Right hindlimb (tissue), 1 donor: ENCODE results near the gene PRCD.
"Not testable (repeated sequence)": the region's sequence is repeated elsewhere in the genome, so short reads cannot be mapped to it uniquely, and the experiment has no call there.

ENCODE experiments used
- DNase-seq: peaks from one replicate; pipeline ENCODE4 v3.0.0-alpha.2; 2018

Gene PRCD

DNA sequence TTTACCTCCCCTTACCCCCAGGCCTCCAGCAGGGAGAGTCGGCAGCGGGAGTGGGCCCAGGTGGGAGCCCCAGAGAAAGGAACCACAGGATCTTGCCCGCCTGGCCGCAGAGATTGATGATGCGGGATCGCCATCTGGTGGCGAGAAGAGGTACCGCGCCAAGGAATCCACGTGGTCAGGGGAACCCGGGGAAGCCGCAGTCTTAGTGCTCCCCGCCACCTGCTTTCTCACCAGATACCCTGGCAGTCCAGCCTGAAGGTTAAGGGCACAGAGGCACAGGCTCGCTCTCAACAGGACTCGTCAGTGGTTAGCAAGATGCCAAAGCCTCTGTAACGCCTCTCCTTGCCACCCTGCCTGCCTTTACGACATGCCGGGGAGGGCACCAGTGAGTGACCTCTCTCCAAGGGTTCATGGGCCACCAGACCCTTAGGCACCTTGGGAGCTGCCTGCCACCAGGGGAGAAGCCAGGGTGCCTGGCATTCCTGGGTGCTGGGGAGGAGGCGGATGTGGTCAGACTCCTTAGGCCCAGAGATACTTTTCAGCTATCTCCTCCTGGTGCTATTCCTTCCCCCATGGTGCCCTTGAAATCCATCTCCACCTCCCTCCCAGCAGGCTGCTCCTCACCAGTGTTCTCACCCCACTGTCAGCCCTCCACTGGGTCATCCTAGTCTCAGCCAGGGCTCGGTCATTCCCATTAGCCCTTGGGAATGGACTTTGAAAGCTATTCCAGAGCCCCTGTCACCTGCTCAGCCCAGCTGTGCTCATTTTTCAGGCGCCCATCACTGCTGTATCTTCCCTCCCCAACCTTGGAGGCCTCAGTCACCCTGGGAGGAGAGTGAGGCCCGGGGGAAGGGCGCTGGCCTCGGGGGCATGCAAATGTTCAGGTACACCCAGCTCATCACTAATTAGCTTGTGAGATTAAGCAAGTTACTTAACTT, 33.2 kb upstream of the PRCD start:
- DNase-seq, result peak; percentile 87

DNA sequence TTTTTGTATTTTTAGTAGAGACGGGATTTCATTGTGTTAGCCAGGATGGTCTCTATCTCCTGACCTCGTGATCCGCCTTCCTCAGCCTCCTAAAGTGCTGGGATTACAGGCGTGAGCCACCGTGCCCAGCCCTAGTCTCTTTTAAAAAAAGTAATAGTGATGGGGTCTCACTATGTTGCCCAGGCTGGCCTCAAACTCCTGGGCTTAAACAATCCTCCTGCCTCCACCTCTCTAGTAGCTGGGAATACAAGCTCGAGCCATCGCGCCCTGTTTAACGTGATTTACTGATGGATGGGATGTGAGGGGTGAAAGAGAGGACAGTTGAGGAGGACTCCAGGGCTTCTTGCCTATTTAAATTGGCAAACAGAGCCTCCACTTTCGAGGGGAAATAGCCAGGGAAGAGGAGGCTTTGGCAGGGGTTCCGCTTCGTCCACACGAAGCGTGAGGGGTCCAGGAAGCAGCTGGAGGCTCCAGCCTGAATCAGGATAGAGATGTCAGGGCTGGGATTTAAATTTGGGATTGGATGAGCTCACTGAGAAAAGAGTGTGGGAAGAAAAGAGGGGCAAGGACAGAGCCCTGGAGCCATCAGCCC, 31.3 kb upstream of the PRCD start:
- peak; percentile 54 for DNase-seq

DNA sequence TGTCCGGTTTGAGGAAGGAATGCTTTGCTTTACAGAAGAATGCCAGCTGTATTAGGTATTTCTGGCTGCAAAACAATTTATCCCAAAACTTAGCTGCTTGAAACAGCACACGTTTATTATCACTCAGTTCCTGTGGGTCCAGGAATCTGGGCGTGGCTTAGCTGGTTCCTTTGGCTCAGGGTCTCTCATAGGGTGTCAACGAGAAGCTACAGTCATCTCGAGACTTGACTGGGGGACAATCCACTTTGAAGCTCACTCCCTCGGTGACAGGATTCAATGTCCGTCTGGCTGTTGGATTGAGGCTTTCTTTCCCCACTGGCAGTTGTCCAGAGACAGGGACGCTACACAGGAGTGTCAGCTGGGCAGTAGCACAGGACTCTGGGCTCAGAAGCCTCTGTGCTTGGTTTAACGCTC, 29.0 kb upstream of the PRCD start:
- no peak for DNase-seq

DNA sequence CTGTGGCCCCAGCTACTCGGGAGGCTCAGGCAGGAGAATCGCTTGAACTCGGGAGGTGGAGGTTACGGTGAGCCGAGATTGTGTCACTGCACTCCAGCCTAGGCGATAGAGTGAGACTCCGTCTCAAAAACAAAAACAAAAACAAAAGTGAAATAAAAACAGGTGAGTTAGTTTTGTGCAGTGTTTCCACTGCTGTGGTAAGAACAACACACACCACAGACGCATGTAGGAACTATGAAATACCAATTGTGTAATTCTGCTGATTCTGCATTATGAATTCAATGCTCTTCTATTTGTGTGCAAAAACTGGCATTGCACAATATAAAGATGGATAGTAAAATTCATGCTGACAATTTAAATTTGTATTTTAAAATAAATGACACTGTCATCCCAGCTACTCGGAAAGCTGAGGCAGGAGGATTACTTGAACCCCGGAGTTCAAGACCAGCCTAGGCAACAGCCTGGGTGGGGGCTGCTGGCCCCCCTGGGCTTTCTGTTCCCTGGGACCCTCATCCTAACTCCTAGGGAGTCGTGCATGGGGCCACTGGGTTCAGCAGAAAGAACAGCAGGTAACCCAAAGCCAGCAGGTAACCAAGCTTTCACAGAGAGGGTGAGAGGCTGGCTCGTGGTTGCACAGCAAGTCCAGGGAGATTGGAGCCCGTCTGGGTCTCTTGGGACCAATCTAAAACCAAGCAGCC, 28.0 kb upstream of the PRCD start:
- DNase-seq, result no peak

DNA sequence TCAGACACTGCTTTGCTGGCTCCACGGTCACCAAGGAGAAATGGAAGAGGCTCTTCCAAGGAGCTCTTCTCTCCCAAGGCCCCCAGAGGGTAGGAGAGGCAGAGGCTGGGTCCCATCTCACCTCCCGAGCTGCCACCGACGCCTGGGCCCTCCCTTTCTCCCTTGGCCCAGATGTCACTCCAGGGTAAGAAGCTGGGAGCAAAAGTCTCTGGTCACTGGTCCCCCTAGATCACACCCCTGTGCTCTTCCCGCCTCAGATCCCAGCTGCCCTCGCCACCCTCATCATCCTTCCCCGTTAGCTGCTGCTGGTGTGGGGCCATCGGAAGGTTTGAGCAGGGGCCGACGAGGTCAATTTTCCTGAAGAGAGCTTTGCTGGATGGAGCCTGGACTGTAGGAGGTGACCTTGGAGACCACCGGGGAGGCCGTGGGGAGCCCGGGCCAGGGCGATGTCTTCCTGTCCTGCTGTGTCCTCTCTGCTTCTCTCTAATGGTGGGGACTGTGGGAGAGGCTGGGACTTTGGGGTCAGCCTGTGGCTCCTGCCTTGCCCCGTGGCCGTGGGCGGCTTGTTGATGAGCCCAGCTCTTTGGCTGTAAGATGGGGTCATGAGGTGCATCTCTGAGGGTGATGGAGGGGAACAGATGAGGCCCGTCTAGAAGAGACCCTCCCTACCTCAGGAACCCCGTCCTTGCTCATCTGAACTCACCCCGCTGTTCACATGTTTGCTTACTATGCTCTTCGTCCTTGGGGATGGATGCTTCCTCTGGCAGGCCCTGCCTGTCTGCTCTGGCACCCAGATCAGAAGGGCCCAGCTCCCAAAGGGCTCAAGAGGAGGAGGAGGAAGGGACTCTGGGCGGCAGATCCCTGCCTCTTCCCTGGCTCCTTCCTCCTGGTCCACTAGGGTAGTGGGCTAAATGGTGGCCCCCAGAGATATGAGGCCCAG, 27.2 kb upstream of the PRCD start:
- DNase-seq, result no peak

DNA sequence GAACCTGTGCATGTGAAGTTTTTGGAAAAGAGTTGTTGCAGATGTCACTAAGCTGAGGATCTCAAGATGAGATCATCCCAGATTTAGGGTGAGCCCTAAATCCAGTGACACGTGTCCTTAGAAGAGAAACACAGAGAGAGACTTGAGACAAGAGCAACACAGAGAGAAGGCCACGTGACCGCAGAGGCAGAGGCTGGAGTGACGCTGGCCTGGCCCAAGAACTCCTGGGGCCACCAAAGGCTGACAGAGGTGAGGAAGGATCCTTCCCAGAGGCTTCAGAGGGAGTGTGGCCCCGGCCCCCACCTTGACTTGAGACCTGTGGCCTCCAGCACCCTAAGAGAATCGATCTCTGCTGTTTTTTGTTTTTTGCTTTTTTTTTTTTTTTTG, 26.5 kb upstream of the PRCD start:
- DNase-seq, result no peak

DNA sequence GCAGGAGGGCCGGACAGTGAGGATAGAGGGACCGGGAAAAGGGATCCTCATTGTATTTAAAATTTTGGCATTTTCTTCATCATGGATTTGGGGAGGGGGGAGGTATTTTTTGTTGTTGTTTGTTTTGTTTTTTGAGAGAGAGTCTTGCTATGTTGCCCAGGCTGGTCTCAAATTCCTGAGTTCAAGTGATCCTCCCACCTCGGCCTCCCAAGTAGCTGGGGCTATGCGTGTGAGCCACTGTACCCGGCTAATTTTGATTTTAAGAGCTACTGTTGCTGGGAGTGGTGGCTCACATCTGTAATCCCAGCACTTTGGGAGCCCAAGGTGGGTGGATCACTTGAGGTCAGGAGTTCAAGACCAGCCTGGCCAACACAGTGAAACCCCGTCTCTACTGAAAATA, 25.5 kb upstream of the PRCD start:
- DNase-seq, result not testable (repeated sequence)

DNA sequence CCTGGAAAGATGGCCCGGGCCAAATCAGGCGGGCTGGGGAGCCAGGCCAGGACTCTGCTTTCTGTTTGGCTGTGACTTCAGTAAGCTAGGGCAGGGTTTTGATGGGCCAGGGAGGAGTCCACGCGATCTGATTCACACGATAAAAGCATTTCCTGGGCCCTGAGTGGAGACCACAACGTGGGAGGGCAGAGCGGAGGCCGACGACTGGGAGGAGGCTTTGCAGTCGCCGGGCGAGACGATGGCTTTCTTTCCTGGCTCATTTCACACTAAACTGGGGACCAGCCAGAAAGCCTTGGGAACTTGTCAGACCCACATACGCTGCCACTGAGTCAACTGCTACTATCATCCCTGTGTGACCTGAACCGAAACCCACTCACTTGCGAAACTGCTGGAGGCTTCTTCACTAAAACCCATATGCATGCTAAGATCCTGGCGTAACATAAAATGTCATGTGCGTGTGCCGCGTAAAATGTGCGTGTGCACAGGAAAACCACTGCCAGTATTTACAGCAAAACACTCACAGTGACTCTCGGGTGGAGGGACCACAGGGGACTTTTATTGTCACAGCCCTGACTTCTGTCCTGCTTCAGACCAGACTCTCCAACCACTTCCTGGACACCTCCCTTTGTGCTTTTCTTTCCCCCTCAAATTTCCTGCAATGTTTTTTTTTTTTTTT, 24.4 kb upstream of the PRCD start:
- DNase-seq, result peak; percentile 72

DNA sequence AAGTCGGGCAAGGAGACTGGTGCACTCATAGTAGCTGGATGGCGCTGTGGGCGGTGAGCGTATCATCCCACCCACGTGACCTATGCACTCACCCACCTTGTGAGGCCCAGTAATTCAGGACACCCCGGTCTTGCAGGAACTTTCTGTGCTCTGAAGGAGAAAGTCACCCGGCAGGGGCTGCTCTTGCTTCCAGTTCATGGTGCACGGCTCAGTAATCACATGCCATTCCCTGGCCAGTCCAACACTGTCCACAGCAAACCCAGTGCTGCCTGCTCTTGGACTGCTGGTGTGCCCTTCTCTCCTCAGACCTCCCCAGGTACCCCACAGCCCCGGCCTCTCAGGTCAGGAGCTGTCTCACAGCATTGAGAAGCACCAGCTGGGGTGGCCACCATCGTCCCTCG, 22.2 kb upstream of the PRCD start:
- DNase-seq, result no peak

DNA sequence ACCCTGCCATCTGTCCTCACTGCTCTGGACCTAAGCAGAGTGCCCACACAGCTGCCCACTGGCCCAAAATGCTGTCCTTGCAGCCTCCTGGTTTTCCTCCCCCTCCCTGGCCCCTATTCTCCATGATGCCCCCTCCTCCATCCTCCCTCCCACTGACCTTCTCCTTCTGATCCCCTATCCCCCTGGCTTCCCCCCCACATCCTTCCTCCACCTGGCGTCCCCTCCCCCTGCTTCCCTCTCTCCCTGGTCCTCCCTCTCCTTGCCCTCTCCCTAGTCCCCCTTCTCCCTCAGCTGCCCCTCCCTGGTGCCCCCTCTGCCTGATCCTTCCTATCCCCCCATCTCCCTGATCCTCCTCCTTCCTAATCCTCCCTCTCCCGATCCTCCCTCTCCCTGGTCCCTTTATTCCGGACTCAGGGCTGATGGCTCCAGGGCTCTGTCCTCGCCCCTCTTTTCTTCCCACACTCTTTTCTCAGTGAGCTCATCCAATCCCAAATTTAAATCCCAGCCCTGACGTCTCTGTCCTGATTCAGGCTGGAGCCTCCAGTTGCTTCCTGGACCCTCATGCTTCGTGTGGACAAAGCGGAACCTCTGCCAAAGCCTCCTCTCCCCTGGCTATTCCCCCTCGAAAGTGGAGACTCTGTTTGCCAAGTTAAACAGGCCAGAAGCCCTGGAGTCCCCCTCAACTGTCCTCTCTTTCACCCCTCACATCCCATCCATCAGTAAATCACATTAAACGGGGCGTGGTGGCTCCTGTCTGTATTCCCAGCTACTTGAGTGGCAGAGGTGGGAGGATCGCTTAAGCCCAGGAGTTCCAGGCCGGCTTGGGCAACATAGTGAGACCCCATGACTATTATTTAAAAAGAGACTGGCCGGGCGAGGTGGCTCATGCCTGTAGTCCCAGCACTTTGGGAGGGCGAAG, 20.5 kb upstream of the PRCD start:
- peak; percentile 84 for DNase-seq

DNA sequence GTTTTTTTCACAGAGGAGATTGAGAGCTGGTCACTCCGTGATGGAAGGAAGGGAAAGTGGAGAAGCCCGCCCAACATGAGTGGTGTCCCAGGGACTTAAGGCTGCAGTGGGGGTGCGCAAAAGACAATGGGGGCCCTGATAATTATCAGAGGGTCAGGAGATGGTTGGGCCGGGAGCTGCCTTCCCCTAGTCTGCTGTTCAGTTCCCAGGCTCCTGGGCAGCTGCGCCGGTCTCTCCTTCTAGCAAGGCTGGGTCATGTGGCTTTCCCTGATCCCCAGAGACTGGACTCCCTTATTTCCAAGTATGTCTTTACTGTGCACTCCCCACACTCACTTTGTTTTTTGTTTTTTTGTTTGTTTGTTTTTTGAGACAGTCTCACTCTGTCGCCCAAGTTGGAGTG, 18.6 kb upstream of the PRCD start:
- DNase-seq, result no peak

DNA sequence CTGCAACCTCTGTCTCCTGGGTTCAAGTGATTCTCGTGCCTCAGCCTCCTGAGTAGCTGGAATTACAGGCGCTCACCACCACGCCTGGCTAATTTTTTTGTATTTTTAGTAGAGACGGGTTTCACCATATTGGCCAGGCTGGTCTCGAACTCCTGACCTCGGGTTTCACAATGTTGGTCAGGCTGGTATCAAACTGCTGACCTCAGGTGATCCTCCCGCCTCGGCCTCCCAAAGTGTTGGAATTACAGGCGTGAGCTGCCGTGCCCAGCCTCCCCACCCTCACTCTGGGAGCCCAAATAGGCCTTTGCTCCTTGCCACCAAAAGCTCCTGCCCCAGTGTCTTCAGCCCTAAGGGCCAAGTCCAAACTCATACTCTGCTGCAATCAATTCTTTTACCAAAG, 18.2 kb upstream of the PRCD start:
- not testable (repeated sequence) for DNase-seq

DNA sequence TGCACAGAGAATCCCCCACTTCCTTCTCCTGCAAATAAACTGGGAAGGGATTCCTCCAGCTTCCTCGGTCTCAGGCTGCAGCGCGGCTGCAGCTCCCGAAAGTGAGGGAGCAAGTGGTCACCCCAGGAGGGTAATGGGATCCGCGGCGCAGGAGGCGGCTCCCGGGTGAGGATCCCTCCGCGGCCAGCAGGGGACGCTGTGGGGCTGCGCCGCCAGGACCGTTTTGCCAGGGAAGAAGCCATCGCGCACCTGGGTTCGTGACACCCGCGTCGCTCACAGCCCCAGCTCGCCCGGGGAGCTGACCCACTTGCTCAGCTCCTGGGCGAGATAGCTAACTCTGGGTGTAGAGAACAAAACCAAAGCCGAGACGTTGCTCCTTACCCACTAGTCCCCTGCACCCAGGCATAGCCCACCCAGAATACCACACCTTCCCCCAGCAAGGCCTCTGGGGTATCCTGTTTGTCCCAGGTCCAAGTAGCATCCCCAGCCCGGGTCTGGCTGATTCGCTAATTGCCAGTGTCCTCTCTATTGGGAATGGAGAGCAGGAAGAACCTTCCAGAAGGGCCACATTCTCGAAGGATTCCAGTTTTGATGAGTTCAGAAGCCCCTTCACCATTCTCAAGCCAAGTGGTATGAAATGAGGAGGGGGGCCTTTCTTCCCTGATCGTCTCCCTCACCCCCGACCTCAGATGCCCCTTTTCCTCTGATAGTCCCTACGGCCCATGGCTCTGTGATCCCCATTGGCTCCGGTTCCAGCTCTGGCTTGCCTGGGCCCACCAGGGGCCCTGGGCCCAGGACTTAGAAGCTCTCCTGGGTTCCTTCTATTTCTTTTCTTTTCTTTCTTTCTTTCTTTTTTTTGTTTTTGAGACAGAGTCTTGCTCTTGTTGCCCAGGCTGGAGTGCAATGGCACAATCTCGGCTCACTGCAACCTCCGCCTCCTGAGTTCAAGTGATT, 16.5 kb upstream of the PRCD start:
- peak; percentile 84 for DNase-seq

DNA sequence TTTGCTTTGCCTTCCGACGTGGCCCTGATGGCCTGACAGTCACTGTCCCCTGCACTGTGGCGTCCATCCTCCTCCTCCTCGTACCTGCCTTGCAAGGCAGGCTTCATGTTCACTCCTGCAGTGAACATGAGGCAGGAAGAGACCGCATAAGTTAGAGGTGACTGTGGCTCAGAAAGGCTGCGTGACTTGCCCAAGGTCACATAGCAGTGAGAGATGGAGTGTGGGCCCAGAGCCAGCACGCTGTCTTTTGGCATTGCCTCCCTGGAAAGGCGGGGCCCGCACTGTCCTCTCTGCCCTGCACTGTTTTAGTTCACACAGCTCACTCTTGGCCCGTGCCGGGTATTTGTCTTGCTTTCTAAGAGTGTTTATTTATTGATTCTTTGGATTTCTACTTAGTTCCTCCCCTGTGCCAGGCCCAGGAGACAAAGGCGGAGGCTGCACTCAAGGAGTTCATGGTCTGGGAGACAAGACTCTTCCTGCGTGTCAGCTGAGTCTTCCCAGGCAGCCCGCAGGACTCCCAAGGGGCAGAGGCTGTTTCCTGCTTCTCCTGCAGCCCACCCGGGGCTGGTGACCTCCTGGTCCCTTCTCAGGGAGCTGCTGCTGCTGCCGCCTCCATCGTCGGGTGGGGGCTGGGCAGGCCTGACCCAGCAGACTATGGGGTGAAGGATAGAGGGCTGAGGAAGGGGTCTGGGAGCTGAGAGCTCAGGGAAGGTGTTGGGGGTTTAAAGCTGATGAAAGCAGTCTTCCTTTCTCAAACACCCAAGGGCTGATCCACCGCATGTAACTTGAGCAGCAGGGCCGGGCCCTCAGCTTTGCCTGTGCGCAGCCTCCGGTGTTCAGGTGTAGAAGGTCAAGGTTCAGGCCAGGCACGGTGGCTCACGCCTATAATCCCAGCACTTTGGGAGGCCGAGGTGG, 15.0 kb upstream of the PRCD start:
- no peak for DNase-seq

DNA sequence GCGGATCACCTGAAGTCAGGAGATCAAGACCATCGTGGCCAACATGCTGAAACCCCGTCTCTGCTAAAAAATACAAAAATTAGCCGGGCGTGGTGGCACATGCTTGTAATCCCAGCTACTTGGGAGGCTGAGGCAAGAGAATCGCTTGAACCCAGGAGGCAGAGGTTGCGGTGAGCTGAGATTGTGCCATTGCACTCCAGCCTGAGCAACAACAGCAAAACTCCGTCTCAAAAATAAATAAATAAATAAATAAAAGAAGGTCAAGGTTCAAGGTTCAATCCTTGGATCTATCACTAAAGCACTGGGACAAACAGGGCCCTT, 14.4 kb upstream of the PRCD start:
- not testable (repeated sequence) for DNase-seq

DNA sequence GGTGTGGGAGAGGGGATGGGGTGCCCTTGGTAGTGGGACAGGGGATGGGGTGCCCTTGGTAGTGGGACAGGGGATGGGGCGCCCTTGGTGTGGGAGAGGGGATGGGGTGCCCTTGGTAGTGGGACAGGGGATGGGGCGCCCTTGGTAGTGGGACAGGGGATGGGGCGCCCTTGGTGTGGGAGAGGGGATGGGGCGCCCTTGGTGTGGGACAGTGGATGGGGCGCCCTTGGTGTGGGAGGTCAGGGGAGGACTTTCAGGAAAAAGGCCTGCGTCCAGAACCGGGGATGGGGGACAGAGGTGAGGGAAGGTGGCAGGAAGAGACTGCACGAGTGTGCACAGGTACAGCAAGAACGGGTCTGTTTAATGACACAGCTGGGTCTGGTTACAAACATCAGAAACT, 12.8 kb upstream of the PRCD start:
- not testable (repeated sequence) for DNase-seq

DNA sequence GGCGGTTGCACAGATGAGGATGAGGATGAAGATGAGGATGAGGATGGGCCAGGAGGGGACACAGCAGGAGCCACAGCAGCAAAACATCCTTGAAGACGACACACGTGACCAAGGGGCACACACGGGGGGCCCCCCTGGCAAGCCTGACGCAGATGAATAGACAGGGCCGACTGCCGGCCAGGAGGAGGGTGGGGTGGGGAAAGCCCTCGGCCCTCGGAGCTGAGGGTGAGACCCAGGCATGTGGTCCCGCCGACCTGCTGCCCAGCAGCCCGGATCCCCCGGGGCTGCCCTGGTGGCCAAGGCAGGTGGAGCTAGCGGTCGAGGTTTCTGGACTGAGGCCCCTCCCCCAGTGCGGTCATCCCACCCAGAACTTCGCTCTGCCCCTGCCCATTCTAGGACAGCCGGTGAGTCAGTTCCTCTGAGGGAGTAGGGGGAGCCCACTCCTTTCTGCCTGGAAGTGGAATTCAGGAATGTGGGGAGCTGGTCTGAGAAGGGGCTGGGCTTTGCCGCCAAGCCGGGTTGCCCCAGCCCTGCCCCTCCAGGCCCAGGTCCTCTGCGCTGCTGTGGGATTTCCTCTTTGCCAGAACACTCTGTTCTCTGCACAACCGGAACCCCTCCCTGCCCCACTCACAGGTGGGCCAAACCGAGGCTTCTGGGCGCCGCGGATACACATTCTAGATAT, 12.3 kb upstream of the PRCD start:
- peak; percentile 80 for DNase-seq

DNA sequence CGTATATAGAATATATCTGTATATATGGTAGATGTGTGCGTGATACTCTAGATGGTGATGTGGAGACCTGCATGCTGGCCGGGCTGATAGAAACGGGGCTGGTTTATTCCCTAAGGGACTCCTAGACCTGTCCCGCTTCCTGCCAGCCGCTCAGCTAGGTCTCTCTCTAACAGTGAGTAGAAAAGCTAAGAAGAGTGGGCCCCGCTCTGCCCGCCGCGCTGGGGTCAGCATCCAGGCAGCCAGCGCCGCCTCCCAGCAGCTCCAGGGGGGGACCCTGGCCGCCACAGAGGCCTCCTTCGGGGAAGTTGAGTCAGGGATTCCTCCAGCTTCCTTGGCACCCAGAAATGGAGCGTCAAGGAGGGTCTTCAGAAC, 11.7 kb upstream of the PRCD start:
- no peak for DNase-seq
